ENCODE data around the gene EPB42. TPM values are rescaled to one million over a fixed set of nuclear protein-coding genes. Genes with fewer than 3 reads are reported as not detected.

Gene EPB42
- total RNA-seq, 1 experiment from 2014 or later = not detected

GRCh38 chr15:43210172-43210745 lies 10.6 kb downstream of the EPB42 start:
- peaks cover 9 to 10% of the 10 kb centered on the region in 2 experiments for H3K4me1 Mint-ChIP-seq
- H3K4me2 ChIP-seq (ENCODE audit: insufficient read depth, insufficient read length, low read length) = no peak overlapping the region
- no peak overlapping the region for H3T11ph ChIP-seq (ENCODE audit: low read length)
- H3K4me3 Mint-ChIP-seq = no peak overlapping the region
- H3K79me1 ChIP-seq (ENCODE audit: insufficient read depth, low read depth, low read length, poor library complexity, severe bottlenecking) = no peaks in the 10 kb centered on the region
- H2BK12ac ChIP-seq (ENCODE audit: insufficient read length, low read depth, low read length) = no peak overlapping the region
- no peaks in the 10 kb centered on the region for H3K36me3 Mint-ChIP-seq (ENCODE audit: insufficient read depth in 1 of 3, low read depth in 3 of 3)
- peaks cover 11% of the 10 kb centered on the region for H3K27me3 Mint-ChIP-seq (ENCODE audit: low read depth)
- H4K5ac ChIP-seq (ENCODE audit: insufficient read length, low read depth, low read length) = no peak overlapping the region
- no peak overlapping the region for H3K9ac ChIP-seq (ENCODE audit: extremely low read depth, insufficient read length, low read length)
- no peaks in the 10 kb centered on the region for H3K4me1 ChIP-seq (ENCODE audit: insufficient read depth, low read length)
- no peak overlapping the region; a peak in 1 of 7 replicates for H3K27ac Mint-ChIP-seq
- no peaks in the 10 kb centered on the region for H3K27me3 ChIP-seq (ENCODE audit: insufficient read depth, low read length)
- no peak overlapping the region for H4K91ac ChIP-seq (ENCODE audit: insufficient read length, low read depth, low read length)
- no peak overlapping the region for H3K18ac ChIP-seq (ENCODE audit: insufficient read length, low read depth, low read length)
- H3K79me2 ChIP-seq (ENCODE audit: insufficient read depth, low read length) = no peaks in the 10 kb centered on the region
- no CpG with 5 or more reads among the region's 15 CpGs for WGBS (ENCODE audit: extremely low coverage, insufficient read length, low lambda C conversion rate)
- TF ChIP-seq CTCF (conservative IDR thresholded peaks at IDR 0.05) = no peak
- H3K23ac ChIP-seq (ENCODE audit: insufficient read length, low read depth, low read length) = no peak overlapping the region
- no peaks in the 10 kb centered on the region for H3K23me2 ChIP-seq (ENCODE audit: insufficient read length, low read depth, low read length, poor library complexity, severe bottlenecking)
- H2BK5ac ChIP-seq (ENCODE audit: insufficient read length, low read length) = no peak overlapping the region
- no peak overlapping the region; the same call in 1 of the 2 replicates for H3K14ac ChIP-seq (ENCODE audit: insufficient read depth, low read length)
- no peak overlapping the region for H3K4ac ChIP-seq (ENCODE audit: low read depth, low read length)
- no peak overlapping the region for H2BK120ac ChIP-seq (ENCODE audit: low read depth, low read length, poor library complexity, severe bottlenecking)
- no peaks in the 10 kb centered on the region for H3K9me3 Mint-ChIP-seq
- no peak overlapping the region for H2AFZ ChIP-seq (ENCODE audit: low read length)
- H3K9me3 ChIP-seq (ENCODE audit: control insufficient read depth, low read depth, low read length) = no peaks in the 10 kb centered on the region
- no peak for DNase-seq
- H3K56ac ChIP-seq (ENCODE audit: insufficient read length, low read depth, low read length) = no peak overlapping the region
- no peak overlapping the region for H2AK5ac ChIP-seq (ENCODE audit: insufficient read length, low read length)
- H2BK20ac ChIP-seq (ENCODE audit: low read depth, low read length, poor library complexity, severe bottlenecking) = no peak overlapping the region
- no peaks in the 10 kb centered on the region for H4K20me1 ChIP-seq (ENCODE audit: control insufficient read depth, insufficient read depth, insufficient read length)
- H2BK15ac ChIP-seq (ENCODE audit: low read depth, low read length) = no peak overlapping the region
- H4K8ac ChIP-seq (replicated peaks; ENCODE audit: insufficient read length, low read depth, low read length) = no peak overlapping the region
- H3K27ac ChIP-seq (ENCODE audit: insufficient read length, low read depth, low read length) = no peak overlapping the region
